IgD-negative memory B cell (primary cell): Measurements from ENCODE around the gene CHCHD10. TPM values are rescaled to one million over a fixed set of nuclear protein-coding genes. Genes with fewer than 3 reads are reported as not detected.
A peak's percentile ranks its signal among the peaks of the same experiment; 100 is the strongest.

Experiments
- H3K27ac Mint-ChIP-seq, 3 donors: one replicate each; pipeline ENCODE4 v1.8.0; 2020 to 2022; ENCODE audit warnings: mild to moderate bottlenecking in 3 of 3, mixed read lengths in 3 of 3, moderate library complexity in 1 of 3
- H3K27me3 Mint-ChIP-seq: one replicate; pipeline ENCODE4 v1.8.0; 2021; ENCODE audit warnings: mixed read lengths
- H3K36me3 Mint-ChIP-seq: one replicate; pipeline ENCODE4 v1.8.0; 2020; ENCODE audit warnings: mild to moderate bottlenecking, mixed read lengths
- H3K4me1 Mint-ChIP-seq, 3 donors: one replicate each; pipeline ENCODE4 v1.8.0; 2020 to 2022; ENCODE audit warnings: mixed read lengths in 3 of 3, mild to moderate bottlenecking in 1 of 3
- H3K4me3 Mint-ChIP-seq, 4 donors: one replicate each; pipeline ENCODE4 v1.8.0; 2020 to 2022; ENCODE audit warnings: mild to moderate bottlenecking in 4 of 4, mixed read lengths in 4 of 4, moderate library complexity in 3 of 4
- H3K9me3 Mint-ChIP-seq, 3 donors: one replicate each; pipeline ENCODE4 v1.8.0; 2020 to 2021; ENCODE audit warnings: mixed read lengths in 3 of 3, mild to moderate bottlenecking in 1 of 3
- polyA plus RNA-seq: library from polyadenylated mRNA; unstranded; fragments of 300-500 nt; fragmentation: Illumina TruSeq; gene quantifications from one replicate; pipeline ENCODE4 v1.2.3, GENCODE V29; 2021

The CHCHD10 gene
- 70.6 TPM for polyA plus RNA-seq

DNA sequence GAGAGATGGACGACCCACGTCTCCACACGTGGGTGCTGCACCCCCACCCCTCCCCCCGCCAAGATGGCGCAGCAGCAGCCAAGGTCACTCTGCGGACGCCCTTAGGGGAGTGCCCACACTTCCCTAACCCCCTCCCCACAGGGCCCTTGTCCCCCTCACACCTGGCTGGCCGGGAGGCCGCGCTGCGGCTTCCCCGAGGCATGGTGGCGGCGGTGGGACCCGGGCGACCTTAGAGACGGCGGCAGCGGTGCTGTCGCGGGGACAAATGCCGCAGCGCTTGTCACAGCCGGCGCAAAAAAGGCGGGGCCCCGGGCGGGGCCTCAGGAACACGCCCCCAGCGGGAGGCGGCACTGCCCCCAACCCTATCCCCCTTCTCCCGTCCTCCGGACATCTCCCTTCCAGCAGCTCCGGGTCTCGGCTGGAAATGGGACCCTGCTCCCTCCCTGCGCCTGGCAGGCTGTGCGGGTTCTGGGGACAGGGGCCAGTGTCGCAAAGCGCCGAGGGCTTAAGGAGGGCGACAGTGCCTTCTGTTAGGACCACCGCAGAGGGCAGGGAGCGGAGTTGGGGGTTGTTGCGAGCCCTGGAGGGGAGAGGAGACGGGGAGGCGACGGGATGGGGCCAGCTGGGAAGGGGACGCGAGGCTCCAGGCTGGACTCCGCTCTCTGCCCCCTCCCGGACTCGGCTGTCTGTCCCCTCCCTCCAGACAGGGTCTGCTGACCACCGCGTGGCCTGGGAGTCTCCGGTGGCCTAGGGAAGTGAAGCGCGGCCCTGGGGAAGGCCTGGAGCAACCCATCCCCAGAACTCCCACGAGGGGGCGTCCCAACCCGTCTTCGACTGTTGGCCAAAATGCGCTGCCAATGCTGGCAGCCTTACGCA, at the start of gene CHCHD10:
CHCHD10 (minus strand) TSS at position 300 of the 876 bp plus-strand sequence; CDS start at position 202, 98 bp downstream.
- Mint-ChIP-seq H3K4me3 (peak within 1 kb of the TSS; percentile 82 to 94 (median 88)), H3K27ac (peak within 1 kb of the TSS; percentile 43 to 92 (median 77)), H3K36me3 (peaks cover 2% of the 10 kb centered on the region), H3K27me3 (no peaks in the 10 kb centered on the region), H3K9me3 (no peaks in the 10 kb centered on the region), H3K4me1 (peaks cover 20 to 33% (median 21%) of the 10 kb centered on the region in 3 donors)

DNA sequence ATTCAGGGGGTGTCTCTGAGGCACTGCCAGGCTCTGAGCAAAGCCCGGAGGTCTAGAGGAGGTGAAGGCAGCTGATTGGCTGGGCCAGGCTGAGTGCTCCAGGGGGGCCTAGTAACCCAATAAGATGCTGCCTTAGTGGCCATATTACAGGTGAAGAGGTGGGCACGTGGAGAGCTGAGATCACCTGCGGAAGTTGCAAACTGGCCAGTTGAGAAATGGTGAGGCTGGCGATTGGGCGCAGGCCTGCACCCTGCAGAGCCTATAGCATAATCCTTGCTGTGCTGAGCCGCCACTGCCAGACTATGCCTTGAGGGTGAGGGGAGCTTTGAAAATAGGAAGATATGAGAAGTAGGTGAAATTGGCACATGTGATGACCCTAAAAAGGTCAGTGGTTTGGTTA, 49.4 kb upstream of the CHCHD10 start:
- H3K4me3 Mint-ChIP-seq = peak overlapping the region in 1 of 4 donors; percentile 68
- no peak overlapping the region for H3K27ac Mint-ChIP-seq
- peaks cover 6% of the 10 kb centered on the region for H3K36me3 Mint-ChIP-seq

DNA sequence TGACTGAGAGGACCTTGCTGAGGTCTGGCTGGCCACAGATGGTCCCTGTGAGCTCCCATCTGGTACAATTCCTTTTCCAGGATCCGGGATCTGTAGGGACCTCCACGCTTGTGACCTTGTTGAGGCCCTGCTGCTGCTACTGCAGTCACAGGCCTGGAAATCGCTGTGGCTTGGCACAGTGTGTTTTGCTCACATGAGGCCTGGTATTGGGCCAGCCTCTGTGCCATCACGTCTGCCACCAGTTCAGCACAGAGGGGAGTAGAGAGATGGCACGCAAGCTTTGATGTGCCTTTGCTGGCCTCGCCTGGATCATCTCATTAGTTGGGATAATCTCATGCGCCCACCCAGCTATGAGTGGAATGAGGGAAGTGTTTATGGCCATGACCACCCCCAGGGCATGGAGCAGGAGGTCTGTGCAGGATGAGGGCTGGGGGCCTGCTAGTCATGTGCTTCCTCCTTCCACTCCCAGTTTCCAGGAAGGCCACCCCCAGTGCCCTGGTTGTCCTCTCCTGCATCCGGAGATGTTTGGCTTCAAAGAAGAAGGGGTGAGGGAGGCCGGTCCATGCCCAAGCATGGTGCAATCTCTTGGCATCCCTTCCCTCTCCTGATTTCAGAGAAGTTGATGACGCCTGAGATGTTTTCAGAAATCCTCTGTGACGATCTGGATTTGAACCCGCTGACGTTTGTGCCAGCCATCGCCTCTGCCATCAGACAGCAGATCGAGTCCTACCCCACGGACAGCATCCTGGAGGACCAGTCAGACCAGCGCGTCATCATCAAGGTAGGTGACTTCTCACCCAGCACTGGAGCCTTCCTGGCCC, 48.6 kb upstream of the CHCHD10 start:
- Mint-ChIP-seq H3K27me3 (no peaks in the 10 kb centered on the region), H3K36me3 (peaks cover 11% of the 10 kb centered on the region), H3K9me3 (no peaks in the 10 kb centered on the region), H3K27ac (no peak overlapping the region), H3K4me3 (no peak overlapping the region), H3K4me1 (peaks cover 36 to 42% (median 41%) of the 10 kb centered on the region in 3 donors)

More for the DNA sequence above, 49.4 kb upstream of the CHCHD10 start:
- Mint-ChIP-seq H3K9me3 (no peaks in the 10 kb centered on the region), H3K27me3 (no peaks in the 10 kb centered on the region), H3K4me1 (peaks cover 31 to 36% (median 36%) of the 10 kb centered on the region in 3 donors)

DNA sequence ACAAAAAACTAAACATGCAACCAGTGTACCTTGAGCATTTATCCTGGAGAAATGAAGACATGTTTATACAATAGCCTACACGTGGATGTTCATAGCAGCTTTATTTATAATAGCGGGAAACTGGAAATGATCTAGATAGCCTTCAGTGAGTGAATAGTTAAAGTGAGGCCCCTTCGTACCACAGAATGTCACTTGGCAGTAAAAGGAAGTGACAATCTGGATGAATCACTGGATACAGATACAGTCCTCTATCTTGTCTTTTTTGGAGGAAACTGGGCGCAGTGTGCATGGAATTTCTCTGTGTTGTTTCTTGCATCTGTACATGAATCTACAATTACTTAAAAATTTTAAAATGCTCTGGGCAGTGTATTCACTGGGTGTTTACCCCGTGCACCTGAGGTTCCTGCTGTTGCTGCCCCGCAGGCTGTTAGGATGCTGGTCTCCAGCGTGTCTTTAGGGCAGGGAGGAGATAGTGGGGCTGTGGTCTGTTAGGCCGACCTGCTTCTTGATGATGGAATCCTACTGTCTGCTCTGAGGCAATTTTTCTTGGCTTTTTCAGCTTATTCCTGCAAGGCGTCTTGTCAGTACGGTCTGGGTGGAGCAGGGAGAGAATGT, 47.9 kb upstream of the CHCHD10 start:
- peak overlapping the region in 1 of 3 donors; percentile 14 for H3K27ac Mint-ChIP-seq
- peaks cover 35 to 43% (median 41%) of the 10 kb centered on the region in 3 donors for H3K4me1 Mint-ChIP-seq
- H3K9me3 Mint-ChIP-seq = no peaks in the 10 kb centered on the region
- H3K36me3 Mint-ChIP-seq = peaks cover 13% of the 10 kb centered on the region
- no peaks in the 10 kb centered on the region for H3K27me3 Mint-ChIP-seq
- peak overlapping the region in 1 of 4 donors; percentile 40 for H3K4me3 Mint-ChIP-seq

DNA sequence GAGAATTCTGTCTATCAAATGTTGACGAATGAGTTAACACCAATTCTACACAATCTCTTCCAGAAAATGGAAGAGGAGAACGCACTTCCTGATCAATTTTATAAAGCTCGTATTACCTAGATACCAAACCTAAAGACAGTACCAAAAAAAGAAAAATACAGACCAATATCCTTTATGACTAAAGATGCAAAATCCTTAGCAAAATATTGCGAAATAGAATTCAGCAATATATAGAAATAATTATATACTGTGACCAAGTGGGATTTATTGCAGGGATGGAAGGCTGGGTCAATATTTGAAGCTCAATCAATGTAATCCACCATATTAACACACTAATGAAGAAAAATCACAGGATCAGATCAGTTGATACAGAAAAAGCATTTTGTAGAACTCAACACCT, 44.6 kb upstream of the CHCHD10 start:
- H3K27ac Mint-ChIP-seq = no peak overlapping the region
- H3K4me3 Mint-ChIP-seq = no peak overlapping the region
- H3K27me3 Mint-ChIP-seq = no peaks in the 10 kb centered on the region
- H3K4me1 Mint-ChIP-seq = peaks cover 17 to 25% (median 24%) of the 10 kb centered on the region in 3 donors
- peaks cover 13% of the 10 kb centered on the region for H3K36me3 Mint-ChIP-seq
- no peaks in the 10 kb centered on the region for H3K9me3 Mint-ChIP-seq

DNA sequence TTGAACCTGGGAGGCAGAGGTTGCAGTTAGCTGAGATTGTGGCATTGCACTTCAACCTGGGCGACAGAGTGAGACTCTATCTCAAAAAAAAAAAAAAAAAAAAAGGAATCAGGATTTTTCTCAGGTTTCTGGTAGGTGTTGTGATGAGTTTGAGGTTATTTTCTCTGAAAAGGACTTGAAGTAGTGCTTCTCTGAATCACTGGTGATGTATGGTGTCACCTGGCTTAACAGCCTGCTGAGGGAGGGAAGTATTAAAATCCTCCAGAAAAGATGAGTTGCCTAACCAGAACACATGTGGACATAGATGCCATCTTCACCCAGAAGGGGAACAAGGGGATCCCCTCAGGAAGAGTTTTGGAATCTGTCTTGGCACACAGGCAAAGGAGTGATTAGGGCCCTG, 39.1 kb upstream of the CHCHD10 start:
- H3K27me3 Mint-ChIP-seq = no peaks in the 10 kb centered on the region
- peak overlapping the region; percentile 59 to 99 (median 97) for H3K27ac Mint-ChIP-seq
- H3K4me3 Mint-ChIP-seq = peak overlapping the region; percentile 30 to 95 (median 91)
- peaks cover 11% of the 10 kb centered on the region for H3K36me3 Mint-ChIP-seq
- H3K4me1 Mint-ChIP-seq = peaks cover 38 to 54% (median 50%) of the 10 kb centered on the region in 3 donors
- no peaks in the 10 kb centered on the region for H3K9me3 Mint-ChIP-seq

DNA sequence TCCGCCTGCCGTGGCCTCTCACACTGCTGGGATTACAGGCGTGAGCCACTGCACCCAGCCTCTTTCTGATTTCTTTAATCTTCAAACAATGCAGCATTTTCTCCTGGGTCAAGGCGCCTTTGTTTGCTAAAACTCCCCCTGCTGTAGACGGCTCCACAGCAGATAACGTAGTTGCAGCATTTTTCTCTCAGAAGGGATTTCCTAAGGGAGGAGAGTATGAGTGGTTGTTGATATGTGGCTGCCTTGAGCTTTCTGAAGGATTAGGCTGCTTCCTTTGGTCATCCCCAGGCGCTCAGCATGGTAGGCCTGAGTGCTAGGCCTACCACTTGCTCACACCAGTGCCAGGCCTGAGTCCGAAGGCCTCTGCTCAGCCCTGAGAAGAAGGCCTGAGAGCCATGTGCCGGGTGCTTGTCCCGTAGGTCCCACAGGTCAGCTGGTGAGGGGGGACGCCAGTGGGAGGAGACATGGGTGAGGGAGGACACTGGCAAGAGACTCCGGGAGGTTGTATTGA, 37.1 kb upstream of the CHCHD10 start:
- Mint-ChIP-seq H3K27ac (peak overlapping the region; percentile 89 to 99 (median 97)), H3K36me3 (peaks cover 4% of the 10 kb centered on the region), H3K4me3 (peak overlapping the region; percentile 83 to 96 (median 93)), H3K4me1 (peaks cover 47 to 63% (median 58%) of the 10 kb centered on the region in 3 donors), H3K9me3 (no peaks in the 10 kb centered on the region), H3K27me3 (peaks cover 1% of the 10 kb centered on the region)

DNA sequence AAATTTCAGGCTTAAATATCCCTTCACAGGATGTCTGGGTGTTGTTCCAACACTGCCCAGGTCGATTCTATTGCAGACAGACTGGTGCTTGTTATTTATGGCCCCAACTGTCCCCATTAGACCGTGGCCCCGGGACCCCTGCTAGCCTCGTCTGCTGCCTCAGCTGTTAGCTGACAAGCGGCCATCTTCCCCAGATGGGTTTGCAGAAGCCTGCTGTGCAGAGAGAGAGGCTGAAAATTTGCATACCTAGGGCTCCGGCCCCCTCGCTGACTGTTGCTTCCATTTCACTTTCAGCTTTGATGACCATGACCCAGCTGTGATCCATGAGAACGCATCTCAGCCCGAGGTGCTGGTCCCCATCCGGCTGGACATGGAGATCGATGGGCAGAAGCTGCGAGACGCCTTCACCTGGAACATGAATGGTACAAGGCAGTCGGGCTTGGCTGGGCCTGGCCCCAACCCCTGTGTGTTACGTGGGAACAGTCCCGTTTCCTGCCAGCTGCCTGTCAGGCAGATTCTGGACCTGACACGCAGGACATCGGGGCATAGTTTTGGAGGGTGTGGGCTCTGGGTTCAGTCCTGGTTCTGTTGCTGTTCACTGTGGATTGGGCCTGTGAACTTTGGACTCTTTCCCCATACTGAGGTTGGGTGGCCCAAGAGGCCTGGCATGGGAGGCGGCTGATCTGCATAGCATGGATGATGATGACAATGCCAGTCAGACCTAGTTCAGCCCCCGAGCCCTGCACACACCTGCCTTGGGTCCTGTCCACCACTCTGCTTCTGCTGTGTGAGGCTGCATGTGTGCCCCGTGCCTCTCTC, 35.4 kb upstream of the CHCHD10 start:
- Mint-ChIP-seq H3K4me1 (peaks cover 53 to 70% (median 67%) of the 10 kb centered on the region in 3 donors), H3K36me3 (peaks cover 6% of the 10 kb centered on the region), H3K4me3 (peak overlapping the region; percentile 83 to 96 (median 93)), H3K27ac (peak overlapping the region; percentile 90 to 99 (median 97)), H3K27me3 (peaks cover 1% of the 10 kb centered on the region), H3K9me3 (peaks cover 0 to 2% (median 0%) of the 10 kb centered on the region in 3 donors)

DNA sequence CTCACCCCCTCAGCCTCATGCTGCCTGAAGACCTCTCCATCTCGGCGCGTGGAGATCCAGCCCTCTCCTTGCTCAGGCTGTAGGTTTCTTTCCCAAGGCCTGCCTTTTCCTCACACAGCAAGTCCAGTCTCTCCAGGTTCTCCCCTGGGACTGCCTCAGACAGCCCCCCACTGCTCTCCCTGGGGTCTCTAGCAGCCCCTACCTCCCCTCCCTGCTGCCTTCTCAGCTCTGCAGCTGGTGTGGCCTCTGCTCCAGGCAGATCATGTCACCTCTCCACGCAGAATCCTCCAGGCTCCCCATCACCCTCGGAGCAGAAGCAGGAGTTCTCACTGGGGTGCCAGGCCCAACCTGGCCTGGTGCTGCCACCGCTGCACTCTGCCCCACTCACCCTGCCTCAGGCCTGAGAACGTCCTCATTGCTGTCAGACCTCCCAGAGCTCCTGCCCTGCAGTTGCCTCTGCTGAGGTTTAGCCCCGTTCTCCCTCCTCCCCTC, 34.2 kb upstream of the CHCHD10 start:
- peaks cover 0 to 2% (median 0%) of the 10 kb centered on the region in 3 donors for H3K9me3 Mint-ChIP-seq
- H3K27me3 Mint-ChIP-seq = peaks cover 1% of the 10 kb centered on the region
- H3K36me3 Mint-ChIP-seq = peaks cover 4% of the 10 kb centered on the region
- peak overlapping the region in 3 of 4 donors; percentile 83 to 96 (median 95) for H3K4me3 Mint-ChIP-seq
- peaks cover 51 to 68% (median 67%) of the 10 kb centered on the region in 3 donors for H3K4me1 Mint-ChIP-seq
- peak overlapping the region; percentile 97 to 99 (median 99) for H3K27ac Mint-ChIP-seq

DNA sequence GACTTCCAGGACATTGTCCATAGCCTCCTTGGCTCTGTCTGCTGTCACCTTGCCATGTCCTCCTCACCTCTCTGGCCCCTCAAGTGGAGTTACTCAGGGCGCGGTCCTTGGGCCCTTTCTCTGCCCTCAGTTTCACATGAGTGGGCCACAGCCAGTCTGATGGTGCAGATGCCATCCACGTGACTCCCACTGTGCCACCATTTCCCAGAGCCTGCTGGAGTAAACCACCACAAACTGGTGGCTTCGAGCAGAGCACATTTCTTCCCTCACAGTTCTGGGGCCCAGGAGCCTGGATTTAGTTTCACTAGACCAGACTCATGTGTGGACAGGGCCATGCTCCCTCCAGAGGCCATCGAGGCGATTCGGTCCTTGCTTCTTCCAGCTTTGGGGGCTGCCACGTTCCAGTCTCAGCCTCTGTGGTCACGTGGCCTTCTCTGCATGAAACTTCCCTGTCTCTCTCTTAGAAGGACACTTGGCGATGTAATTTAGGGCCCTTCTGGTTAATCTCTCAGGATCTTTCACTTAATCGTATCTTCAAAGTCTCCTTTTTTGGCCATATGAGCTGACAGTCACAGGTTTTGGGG, 33.6 kb upstream of the CHCHD10 start:
- Mint-ChIP-seq H3K4me3 (peak overlapping the region; percentile 74 to 96 (median 89)), H3K27ac (peak overlapping the region; percentile 97 to 99 (median 99)), H3K9me3 (peaks cover 0 to 2% (median 0%) of the 10 kb centered on the region in 3 donors), H3K27me3 (peaks cover 1% of the 10 kb centered on the region), H3K36me3 (peaks cover 4% of the 10 kb centered on the region), H3K4me1 (peaks cover 47 to 64% (median 63%) of the 10 kb centered on the region in 3 donors)

DNA sequence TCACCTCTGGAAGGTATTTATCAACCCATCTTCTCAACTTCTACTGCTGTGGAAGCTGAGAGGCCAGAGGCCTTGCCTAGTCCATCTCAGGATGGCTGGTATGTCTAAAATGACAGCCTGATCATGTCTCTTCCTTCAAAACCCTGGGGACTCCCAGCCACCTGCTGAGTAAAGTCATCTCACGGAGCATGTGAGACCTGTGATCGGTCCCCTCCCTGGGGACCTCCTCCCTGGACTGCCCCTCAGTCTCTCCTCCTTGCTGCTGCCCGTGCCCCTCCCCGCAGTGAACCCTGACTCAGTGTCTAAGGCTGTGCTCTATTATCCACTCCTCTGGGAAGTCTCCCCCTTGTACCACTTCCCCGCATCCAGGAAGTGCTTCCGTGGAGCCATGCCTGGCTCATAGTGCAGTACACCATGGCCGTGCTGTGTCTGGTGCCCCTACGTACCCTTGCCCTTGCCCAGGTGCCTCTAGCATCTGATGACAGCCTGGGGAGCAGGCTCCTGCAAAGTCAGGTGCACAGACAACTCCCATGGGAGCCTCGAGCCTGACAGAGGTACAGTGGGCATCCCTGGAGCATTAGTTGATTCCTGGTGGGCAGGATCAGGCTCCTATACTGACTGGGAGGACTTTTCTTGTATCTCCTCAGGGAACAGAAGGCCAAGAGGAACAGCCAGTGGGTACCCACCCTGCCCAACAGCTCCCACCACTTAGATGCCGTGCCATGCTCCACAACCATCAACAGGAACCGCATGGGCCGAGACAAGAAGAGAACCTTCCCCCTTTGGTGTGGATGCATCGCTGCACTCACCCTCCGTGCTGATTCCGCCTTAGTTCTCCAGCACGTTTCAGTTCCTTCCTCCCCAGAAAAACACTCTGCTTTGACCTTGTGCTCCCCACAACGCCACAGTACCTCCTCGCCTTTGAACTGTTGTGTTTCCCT, 32.8 kb upstream of the CHCHD10 start:
- Mint-ChIP-seq H3K4me3 (peak overlapping the region; percentile 74 to 96 (median 89)), H3K36me3 (peaks cover 4% of the 10 kb centered on the region), H3K4me1 (peaks cover 39 to 57% (median 56%) of the 10 kb centered on the region in 3 donors), H3K9me3 (peaks cover 0 to 2% (median 0%) of the 10 kb centered on the region in 3 donors), H3K27me3 (peaks cover 1% of the 10 kb centered on the region), H3K27ac (peak overlapping the region; percentile 97 to 99 (median 99))

DNA sequence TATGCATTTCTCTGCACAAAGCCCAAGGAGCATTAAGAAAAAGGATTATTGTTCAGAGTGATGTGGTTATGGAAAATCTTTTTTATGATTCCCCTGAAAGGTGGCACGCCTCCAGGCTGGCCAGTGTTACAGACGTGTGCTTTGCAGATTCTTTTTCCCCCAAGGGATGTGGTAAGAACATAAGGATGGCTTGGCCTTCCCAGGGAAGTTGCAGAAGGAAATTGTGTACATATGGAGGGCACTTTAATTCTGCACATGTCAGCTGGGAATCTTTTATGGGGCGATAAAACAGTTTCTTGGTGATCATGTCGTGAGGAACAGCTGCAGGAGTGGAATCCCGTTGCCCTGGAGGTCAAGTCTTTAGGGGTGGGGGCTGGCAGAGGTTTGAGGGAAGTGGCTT, 28.7 kb upstream of the CHCHD10 start:
- Mint-ChIP-seq H3K9me3 (peaks cover 0 to 2% (median 0%) of the 10 kb centered on the region in 3 donors), H3K27ac (peak overlapping the region in 2 of 3 donors; percentile 63 to 84), H3K27me3 (peaks cover 1% of the 10 kb centered on the region), H3K36me3 (peaks cover 4% of the 10 kb centered on the region), H3K4me3 (no peak overlapping the region), H3K4me1 (peaks cover 21 to 29% (median 26%) of the 10 kb centered on the region in 3 donors)
